IMR-90 (cell line): ENCODE data around the gene TMEM141. TPM values are rescaled to one million over a fixed set of nuclear protein-coding genes. Genes with fewer than 3 reads are reported as not detected.

Experiments
- ATAC-seq: fragments of 200-7000 bp; cut with Tn5 transposase; 2 replicates; pipeline ENCODE4 v1.9.1; 2020; ENCODE audit warnings: low read depth, mild to moderate bottlenecking, moderate library complexity
- BruUV-seq: library from RNA; stranded (reverse); fragments of 400-500 nt; replicated peaks from 2 replicates; lab custom pipeline; 2021; lab: Mats Ljungman, UMichigan
- CTCF ChIA-PET: fragments of 300-600 bp; formaldehyde crosslinking; extraction: SDS; loops from one replicate; lab custom pipeline; 2021; ENCODE audit warnings: antibody characterized with exemption; lab: Yijun Ruan, JAX
- POLR2A ChIA-PET: fragments of 300-600 bp; sonication (Branson Sonifier 250); formaldehyde crosslinking; loops from one replicate; lab custom pipeline; 2022; ENCODE audit warnings: antibody characterized with exemption; ENCODE audit not compliant: unreplicated experiment; lab: Charles Lee
- DNase-seq: peaks from one replicate; pipeline ENCODE4 v3.0.0; 2013
- H2AFZ ChIP-seq: replicated peaks from 2 replicates; pipeline ENCODE3; 2013; ENCODE audit warnings: low read length, mild to moderate bottlenecking; ENCODE audit not compliant: poor library complexity
- H2AK5ac ChIP-seq: 2 replicates; pipeline ENCODE4 v1.6.1; 2013; ENCODE audit warnings: low read depth, low read length, inconsistent platforms
- H2AK9ac ChIP-seq: replicated peaks from 2 replicates; pipeline ENCODE3; 2013; ENCODE audit warnings: mild to moderate bottlenecking, low read depth, low read length, moderate library complexity; ENCODE audit not compliant: poor library complexity
- H2BK120ac ChIP-seq: 2 replicates; pipeline ENCODE4 v1.6.1; 2013; ENCODE audit warnings: low read depth, low read length, inconsistent platforms
- H2BK15ac ChIP-seq: 3 replicates; pipeline ENCODE4 v1.6.1; 2013; ENCODE audit warnings: low read depth, low read length, inconsistent platforms
- H2BK20ac ChIP-seq: 2 replicates; pipeline ENCODE4 v1.6.1; 2013; ENCODE audit warnings: low read depth, mild to moderate bottlenecking, inconsistent platforms, low read length, moderate library complexity
- H2BK5ac ChIP-seq: 2 replicates; pipeline ENCODE4 v1.6.1; 2013; ENCODE audit warnings: mild to moderate bottlenecking, low read depth, low read length, inconsistent platforms; ENCODE audit not compliant: poor library complexity, severe bottlenecking
- H3K14ac ChIP-seq: replicated peaks from 2 replicates; pipeline ENCODE4 v1.6.1; 2013; ENCODE audit warnings: low read depth, low read length, inconsistent platforms
- H3K18ac ChIP-seq: 2 replicates; pipeline ENCODE4 v1.6.1; 2013; ENCODE audit warnings: low read depth, low read length, control low read depth
- H3K23ac ChIP-seq: 2 replicates; pipeline ENCODE4 v1.6.1; 2013; ENCODE audit warnings: low read depth, low read length, inconsistent platforms
- H3K27ac ChIP-seq: 2 replicates; pipeline ENCODE4 v1.5.1; 2013; ENCODE audit warnings: mild to moderate bottlenecking, control low read depth, low read length; ENCODE audit not compliant: insufficient read depth
- H3K27me3 ChIP-seq: 2 replicates; pipeline ENCODE4 v1.6.1; 2013; ENCODE audit warnings: low read length; ENCODE audit not compliant: control insufficient read depth, insufficient read depth
- H3K36me3 ChIP-seq: 2 replicates; pipeline ENCODE4 v1.6.1; 2013; ENCODE audit warnings: low read length, mixed read lengths; ENCODE audit not compliant: control insufficient read depth, insufficient read depth
- H3K4ac ChIP-seq: 2 replicates; pipeline ENCODE4 v1.6.1; 2013; ENCODE audit warnings: low read depth, low read length, inconsistent platforms
- H3K4me1 ChIP-seq: 2 replicates; pipeline ENCODE4 v1.6.1; 2013; ENCODE audit warnings: low read length, mixed read lengths; ENCODE audit not compliant: control insufficient read depth, insufficient read depth
- H3K4me2 ChIP-seq: 2 replicates; pipeline ENCODE4 v1.6.1; 2013; ENCODE audit warnings: low read depth, mild to moderate bottlenecking, control low read depth, low read length, moderate library complexity
- H3K4me3 ChIP-seq: 2 replicates; pipeline ENCODE4 v1.5.1; 2013; ENCODE audit warnings: low read depth, mild to moderate bottlenecking, control low read depth, low read length, moderate library complexity; ENCODE audit not compliant: insufficient read depth
- H3K56ac ChIP-seq: 2 replicates; pipeline ENCODE4 v1.6.1; 2013; ENCODE audit warnings: low read length, inconsistent platforms; ENCODE audit not compliant: insufficient read depth; ENCODE audit errors: extremely low read depth
- H3K79me1 ChIP-seq, 2 experiments: 2 replicates each; pipeline ENCODE4 v1.6.1; 2013; ENCODE audit warnings: low read length in 2 of 2, inconsistent platforms in 1 of 2, low read depth in 1 of 2
- H3K9ac ChIP-seq: 2 replicates; pipeline ENCODE4 v1.6.1; 2013; ENCODE audit warnings: low read depth, low read length, control low read depth
- H3K9me1 ChIP-seq: 2 replicates; pipeline ENCODE4 v1.6.1; 2013; ENCODE audit warnings: low read length, inconsistent platforms; ENCODE audit not compliant: insufficient read depth
- H3K9me3 ChIP-seq: 2 replicates; pipeline ENCODE4 v1.6.1; 2013; ENCODE audit warnings: low read length; ENCODE audit not compliant: control insufficient read depth, insufficient read depth
- H4K20me1 ChIP-seq: 2 replicates; pipeline ENCODE4 v1.6.1; 2013; ENCODE audit warnings: low read length, inconsistent platforms; ENCODE audit not compliant: insufficient read depth
- H4K5ac ChIP-seq: 2 replicates; pipeline ENCODE4 v1.6.1; 2013; ENCODE audit warnings: mild to moderate bottlenecking, low read depth, low read length, control low read depth
- H4K8ac ChIP-seq, 2 experiments: 2 replicates each; pipeline ENCODE4 v1.6.1; 2013; ENCODE audit warnings: low read depth in 2 of 2, low read length in 2 of 2, control low read depth in 1 of 2, inconsistent platforms in 1 of 2
- H4K91ac ChIP-seq: 2 replicates; pipeline ENCODE4 v1.6.1; 2013; ENCODE audit warnings: low read depth, low read length, inconsistent platforms; ENCODE audit not compliant: insufficient read depth
- MAZ ChIP-seq: IDR thresholded peaks from 2 replicates; pipeline ENCODE4 v1.6.1; 2012; ENCODE audit warnings: low read depth, mild to moderate bottlenecking, low read length, improper control_type of control experiment, moderate library complexity, borderline replicate concordance
- WGBS, 2 experiments: methylation state at CpG; one replicate each; pipeline versions ENCODE4 v1.1.5 to v1.1.7; 2013; ENCODE audit warnings: missing lambda C conversion rate in 2 of 2; ENCODE audit not compliant: insufficient read length in 1 of 2; ENCODE audit errors: extremely low coverage in 2 of 2; 5-methylcytosine and 5-hydroxymethylcytosine counted together
- dilution Hi-C: fragments of 300-500 bp; cut with HindIII; formaldehyde crosslinking; loops from one replicate; pipeline ENCODE4 v1.14.3; 2018; ENCODE audit warnings: low sequenced_read_pairs; ENCODE audit not compliant: unreplicated experiment
- in situ Hi-C: fragments of 300-500 bp; cut with MboI; formaldehyde crosslinking; loops from 3 replicates; pipeline ENCODE4 v1.14.3; 2019; ENCODE audit warnings: low sequenced_read_pairs, inconsistent platforms, mixed read lengths
- intact Hi-C: fragments of 100-400 bp; cut with micrococcal nuclease; formaldehyde crosslinking; loops from 2 replicates; pipeline ENCODE4 v1.10.0; 2022
- polyA plus RNA-seq, 3 experiments: library from polyadenylated mRNA; depleted of rRNA; stranded (reverse); fragments of >200 nt; gene quantifications; 2 replicates each; pipeline ENCODE4 v1.2.3, GENCODE V29; 2012; ENCODE audit warnings: low replicate concordance in 1 of 3
- total RNA-seq: library from RNA; depleted of rRNA; stranded (reverse); fragments of >200 nt; gene quantifications from 2 replicates; pipeline ENCODE4 v1.2.3, GENCODE V29; 2012

Gene TMEM141
- total and polyA plus RNA-seq, 2 of the 4 experiments (the other 2 are of a cell fraction): 39.1 to 77.8 TPM

- H4K91ac ChIP-seq: no peak overlapping the region
- no peak for TF ChIP-seq MAZ
- no peak overlapping the region for H4K8ac ChIP-seq
- no peak overlapping the region for H3K23ac ChIP-seq
- in situ Hi-C loops: no loop called here
- no peaks in the 10 kb centered on the region for H3K36me3 ChIP-seq
- no peak for DNase-seq
- H3K56ac ChIP-seq: no peak overlapping the region
- no peaks in the 10 kb centered on the region for H3K9me1 ChIP-seq
- CTCF ChIA-PET: interaction anchor here (1.1 to 1.3 kb wide), 2 partner anchors 17 to 269 kb away, joined by 3 to 7 read pairs; partner anchors contain the start of gene NPDC1
- H2AK9ac ChIP-seq: no peak overlapping the region
- peaks cover 46% of the 10 kb centered on the region for H3K27me3 ChIP-seq
- H2BK20ac ChIP-seq: no peak overlapping the region
- intact Hi-C loops: no loop called here
- H3K9me3 ChIP-seq: peaks cover 9% of the 10 kb centered on the region
- WGBS, 2 experiments: 77% methylated on average over 12 of the region's 14 CpGs; no CpG with 5 or more reads in 1 of the 2 experiments
- ATAC-seq: no peak
- H3K4ac ChIP-seq: no peak overlapping the region
- no peaks in the 10 kb centered on the region for H3K79me1 ChIP-seq
- BruUV-seq: no TSS peak
- H4K20me1 ChIP-seq: no peaks in the 10 kb centered on the region
- no peak overlapping the region for H2BK15ac ChIP-seq
- H2AFZ ChIP-seq: no peak overlapping the region
- H4K5ac ChIP-seq: no peak overlapping the region
- H3K4me2 ChIP-seq: no peak overlapping the region
- H2AK5ac ChIP-seq: no peak overlapping the region
- no peak overlapping the region for H3K27ac ChIP-seq
- H3K4me1 ChIP-seq: no peaks in the 10 kb centered on the region
- no peak overlapping the region for H3K9ac ChIP-seq
- H3K18ac ChIP-seq: no peak overlapping the region
- H2BK5ac ChIP-seq: no peak overlapping the region
- no peak overlapping the region for H2BK120ac ChIP-seq
- POLR2A ChIA-PET: interaction anchor here (0.5 kb wide), 1 partner anchor 9 kb away, joined by 3 read pairs; no protein-coding TSS in a partner anchor
- no peak overlapping the region for H3K4me3 ChIP-seq
- dilution Hi-C loops: no loop called here
- no peak overlapping the region for H3K14ac ChIP-seq
Observed at GRCh38 chr9:136777359-136777758, 13.8 kb upstream of the TMEM141 start.
